Suprapubic skin (tissue), 4 donors: ENCODE measurements around the gene WFIKKN1. TPM values are rescaled to one million over a fixed set of nuclear protein-coding genes. Genes with fewer than 3 reads are reported as not detected.

Experiments used
- DNase-seq, 2 donors: peaks; one replicate each; pipeline ENCODE4 v3.0.0-alpha.2; 2019; ENCODE audit warnings: low spot score in 2 of 2
- H3K27ac ChIP-seq: fragments of 200-600 bp; sonication (generic); one replicate; pipeline ENCODE4 v1.5.1; 2019
- H3K27me3 ChIP-seq: fragments of 200-600 bp; sonication (generic); one replicate; pipeline ENCODE4 v1.5.1; 2019
- H3K36me3 ChIP-seq: fragments of 200-600 bp; sonication (generic); one replicate; pipeline ENCODE4 v1.5.1; 2019
- H3K4me1 ChIP-seq: fragments of 200-600 bp; sonication (generic); one replicate; pipeline ENCODE4 v1.5.1; 2019
- H3K4me3 ChIP-seq: fragments of 200-600 bp; sonication (generic); one replicate; pipeline ENCODE4 v1.5.1; 2019; ENCODE audit warnings: mild to moderate bottlenecking
- H3K9me3 ChIP-seq: fragments of 200-600 bp; sonication (generic); one replicate; pipeline ENCODE4 v1.5.1; 2019
- CTCF ChIP-seq, 2 donors: fragments of 200-600 bp in 1 of 2; fragments of 450-650 bp in 1 of 2; sonication (generic) in 1 of 2; IDR thresholded peaks; one replicate each; pipeline ENCODE4 v1.5.1; 2016 to 2019; ENCODE audit warnings: antibody characterized with exemption in 2 of 2, mild to moderate bottlenecking in 1 of 2, moderate library complexity in 1 of 2
- EP300 ChIP-seq: sonication (generic); formaldehyde crosslinking; IDR thresholded peaks from one replicate; pipeline ENCODE4 v1.6.1; 2017; ENCODE audit warnings: antibody characterized with exemption
- POLR2A ChIP-seq, 2 donors: fragments of 450-650 bp; IDR thresholded peaks; one replicate each; pipeline ENCODE4 v1.6.1; 2017; ENCODE audit warnings: antibody characterized with exemption in 2 of 2, mild to moderate bottlenecking in 2 of 2, moderate library complexity in 2 of 2
- POLR2AphosphoS5 ChIP-seq, 3 donors: sonication (generic); formaldehyde crosslinking; IDR thresholded peaks; one replicate each; pipeline ENCODE4 v1.6.1; 2017; ENCODE audit warnings: antibody characterized with exemption in 3 of 3
- WGBS: methylation state at CpG from one replicate; pipeline ENCODE4 v1.1.5; 2018; 5-methylcytosine and 5-hydroxymethylcytosine counted together
- total RNA-seq, 4 donors: library from RNA; depleted of rRNA; stranded (reverse); fragments of >200 nt; gene quantifications; one replicate each; pipeline ENCODE4 v1.1.0, GENCODE V29; 2016

WFIKKN1 gene
- total RNA-seq, 4 donors from 2014 or later, result 1.2 to 12.6 (median 4.6) TPM

GRCh38 chr16:679814-680624 lies 49.2 kb downstream of the WFIKKN1 start, which contains the start of gene STUB1:
Gene STUB1, plus strand, starts transcription at chr16:680410. Its CDS starts 116 bp downstream, at chr16:680526.
- Histone ChIP-seq H3K4me3 (peak within 1 kb of the TSS; percentile 84), H3K4me1 (peaks cover 90% of the 10 kb centered on the region), H3K9me3 (no peaks in the 10 kb centered on the region), H3K27ac (peak within 1 kb of the TSS; percentile 92), H3K27me3 (peaks cover 4% of the 10 kb centered on the region), H3K36me3 (peaks cover 16% of the 10 kb centered on the region)
- WGBS, result 0% methylated on average over 6 of the region's 91 CpGs
- TF ChIP-seq POLR2AphosphoS5 (IDR thresholded peaks at IDR 0.05), result peak in 1 of 3 donors; percentile 66
- TF ChIP-seq CTCF (IDR thresholded peaks at IDR 0.05), result no peak
- no peak for TF ChIP-seq EP300
- peak; percentile 27 to 71 for TF ChIP-seq POLR2A (IDR thresholded peaks at IDR 0.05)
- peak; percentile 91 to 94 for DNase-seq

DNA sequence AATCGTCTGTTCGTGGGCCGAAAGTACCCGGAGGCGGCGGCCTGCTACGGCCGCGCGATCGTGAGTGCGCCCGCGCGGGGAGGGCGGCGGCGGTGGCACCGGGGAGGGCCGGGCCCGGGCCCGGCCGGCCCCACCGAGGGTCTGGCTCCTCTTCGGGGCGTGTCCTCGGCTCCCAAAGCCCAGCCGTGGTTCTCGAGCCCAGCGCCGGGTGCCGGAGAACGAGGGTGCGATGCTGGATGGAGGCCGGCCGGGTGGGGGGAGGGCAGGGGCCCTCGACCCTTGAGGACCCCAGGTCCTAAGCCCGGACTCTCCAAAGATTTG lies 49.8 kb downstream of the WFIKKN1 start:
- Histone ChIP-seq H3K27ac (peak overlapping the region; percentile 92), H3K4me3 (peak overlapping the region; percentile 84), H3K27me3 (peaks cover 4% of the 10 kb centered on the region), H3K36me3 (peaks cover 16% of the 10 kb centered on the region), H3K9me3 (no peaks in the 10 kb centered on the region), H3K4me1 (peaks cover 90% of the 10 kb centered on the region)
- no peak for DNase-seq
- TF ChIP-seq EP300 (no peak), CTCF (IDR thresholded peaks at IDR 0.05) (no peak), POLR2AphosphoS5 (IDR thresholded peaks at IDR 0.05) (no peak), POLR2A (IDR thresholded peaks at IDR 0.05) (no peak)
- WGBS, result 0% methylated on average over 1 of the region's 38 CpGs

- Histone ChIP-seq H3K9me3 (no peaks in the 10 kb centered on the region), H3K4me3 (peak overlapping the region; percentile 84), H3K36me3 (peaks cover 16% of the 10 kb centered on the region), H3K4me1 (peaks cover 90% of the 10 kb centered on the region), H3K27ac (peak overlapping the region; percentile 92), H3K27me3 (peaks cover 4% of the 10 kb centered on the region)
- WGBS, result 38% methylated on average over 20 of the region's 44 CpGs
- DNase-seq, result no peak
- TF ChIP-seq CTCF (IDR thresholded peaks at IDR 0.05), result no peak
- TF ChIP-seq POLR2A (IDR thresholded peaks at IDR 0.05), result no peak
- no peak for TF ChIP-seq POLR2AphosphoS5 (IDR thresholded peaks at IDR 0.05)
- TF ChIP-seq EP300, result no peak
Measured at GRCh38 chr16:680967-681745, 50.4 kb downstream of the WFIKKN1 start.

DNA sequence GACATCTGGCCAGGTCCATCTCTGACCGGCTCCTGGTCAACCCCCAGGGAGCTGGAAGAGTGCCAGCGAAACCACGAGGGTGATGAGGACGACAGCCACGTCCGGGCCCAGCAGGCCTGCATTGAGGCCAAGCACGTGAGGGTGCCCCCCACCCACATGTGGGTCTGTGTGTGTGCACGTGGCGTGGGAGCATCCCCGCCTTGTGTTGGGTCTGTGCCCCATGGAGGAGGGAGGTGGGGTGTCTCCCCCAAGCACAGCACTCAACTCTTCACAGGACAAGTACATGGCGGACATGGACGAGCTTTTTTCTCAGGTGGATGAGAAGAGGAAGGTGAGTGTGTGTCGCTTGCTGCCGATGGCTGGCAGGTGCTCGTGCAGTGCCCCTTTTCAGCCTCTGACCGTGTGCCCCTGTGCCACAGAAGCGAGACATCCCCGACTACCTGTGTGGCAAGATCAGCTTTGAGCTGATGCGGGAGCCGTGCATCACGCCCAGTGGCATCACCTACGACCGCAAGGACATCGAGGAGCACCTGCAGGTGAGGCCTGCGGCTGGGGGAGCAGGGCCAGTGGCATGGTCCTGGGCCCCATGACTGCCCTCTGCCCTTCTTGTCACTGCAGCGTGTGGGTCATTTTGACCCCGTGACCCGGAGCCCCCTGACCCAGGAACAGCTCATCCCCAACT lies 51.1 kb downstream of the WFIKKN1 start:
- Histone ChIP-seq H3K27ac (no peak overlapping the region), H3K4me1 (peaks cover 86% of the 10 kb centered on the region), H3K9me3 (no peaks in the 10 kb centered on the region), H3K36me3 (peaks cover 20% of the 10 kb centered on the region), H3K27me3 (peaks cover 4% of the 10 kb centered on the region), H3K4me3 (peak overlapping the region; percentile 84)
- TF ChIP-seq POLR2AphosphoS5 (IDR thresholded peaks at IDR 0.05), result no peak
- TF ChIP-seq CTCF (IDR thresholded peaks at IDR 0.05), result no peak
- no peak for TF ChIP-seq EP300
- no peak for TF ChIP-seq POLR2A (IDR thresholded peaks at IDR 0.05)
- DNase-seq, result no peak
- whole genome bisulfite sequencing, result 90% methylated on average over 9 of the region's 28 CpGs
